Measurements from ENCODE around the gene PLEKHH3. TPM values are rescaled to one million over a fixed set of nuclear protein-coding genes. Genes with fewer than 3 reads are reported as not detected.

PLEKHH3 gene
- total RNA-seq, 6 experiments from 2014 or later, result 8.1 to 23.7 (median 11.2) TPM

- ATAC-seq (no peak), DNase-seq (no peak)
- 75% methylated on average over 2 of the region's 2 CpGs for WGBS (ENCODE audit: insufficient coverage, low coverage, low lambda C conversion rate, missing lambda C conversion rate)
- Histone ChIP-seq H3K4me1 (no peaks in the 10 kb centered on the region), H3K4me3 (no peak overlapping the region), H3K27me3 (no peaks in the 10 kb centered on the region), H3K27ac (no peak overlapping the region), H3K36me3 (peaks cover 0 to 94% (median 45%) of the 10 kb centered on the region in 4 donors), H3K9me3 (no peaks in the 10 kb centered on the region)
- TF ChIP-seq POLR2A (IDR thresholded peaks at IDR 0.05), result no peak
- TF ChIP-seq CTCF (IDR thresholded peaks at IDR 0.05), result no peak
- intact Hi-C loops (cut with DNase I), result no loop called here
These were observed 32.8 kb upstream of the PLEKHH3 start for GRCh38 chr17:42709561-42709960.

- H3K27ac ChIP-seq, result no peak overlapping the region
- DNase-seq (no peak), ATAC-seq (no peak)
- no peak overlapping the region for H3K4me3 ChIP-seq
- intact Hi-C loops (cut with DNase I), result no loop called here
- no peaks in the 10 kb centered on the region for H3K9me3 ChIP-seq
- no peak for TF ChIP-seq CTCF (IDR thresholded peaks at IDR 0.05)
- no peak for TF ChIP-seq POLR2A (IDR thresholded peaks at IDR 0.05)
- WGBS (ENCODE audit: insufficient coverage, low coverage, low lambda C conversion rate, missing lambda C conversion rate), result 85% methylated on average over 2 of the region's 3 CpGs
- H3K27me3 ChIP-seq, result no peaks in the 10 kb centered on the region
- H3K36me3 ChIP-seq, result peaks cover 0 to 96% (median 50%) of the 10 kb centered on the region in 4 donors
- no peaks in the 10 kb centered on the region for H3K4me1 ChIP-seq
These were observed 31.8 kb upstream of the PLEKHH3 start for GRCh38 chr17:42708588-42708987.

GRCh38 chr17:42706732-42707131, 29.9 kb upstream of the PLEKHH3 start:
- ATAC-seq (no peak), DNase-seq (no peak)
- H3K4me1 ChIP-seq, result no peaks in the 10 kb centered on the region
- no peak for TF ChIP-seq POLR2A (IDR thresholded peaks at IDR 0.05)
- no peak for TF ChIP-seq CTCF (IDR thresholded peaks at IDR 0.05)
- no peaks in the 10 kb centered on the region for H3K27me3 ChIP-seq
- peaks cover 0 to 94% (median 54%) of the 10 kb centered on the region in 4 donors for H3K36me3 ChIP-seq
- H3K9me3 ChIP-seq, result no peaks in the 10 kb centered on the region
- H3K27ac ChIP-seq, result no peak overlapping the region
- H3K4me3 ChIP-seq, result no peak overlapping the region
- WGBS (ENCODE audit: insufficient coverage, low coverage, low lambda C conversion rate, missing lambda C conversion rate), result 70% methylated on average over 5 of the region's 5 CpGs
- intact Hi-C loops (cut with DNase I), result no loop called here

GRCh38 chr17:42704837-42705494, 28.2 kb upstream of the PLEKHH3 start:
- TF ChIP-seq POLR2A (IDR thresholded peaks at IDR 0.05), result no peak
- TF ChIP-seq CTCF (IDR thresholded peaks at IDR 0.05), result no peak
- no peaks in the 10 kb centered on the region for H3K27me3 ChIP-seq
- no peak overlapping the region for H3K4me3 ChIP-seq
- ATAC-seq, result no peak
- no peak for DNase-seq
- intact Hi-C loops (cut with DNase I), result no loop called here
- WGBS (ENCODE audit: insufficient coverage, low coverage, low lambda C conversion rate, missing lambda C conversion rate), result 66% methylated on average over 5 of the region's 8 CpGs
- no peaks in the 10 kb centered on the region for H3K4me1 ChIP-seq
- no peak overlapping the region for H3K27ac ChIP-seq
- peaks cover 0 to 86% (median 46%) of the 10 kb centered on the region in 4 donors for H3K36me3 ChIP-seq
- no peaks in the 10 kb centered on the region for H3K9me3 ChIP-seq

Measured in right lobe of liver (tissue), 6 donors.